GM12892 (cell line): ENCODE results near the gene RAB3A.

ENCODE experiments used
- POLR2A ChIP-seq: IDR thresholded peaks from 2 replicates; pipeline ENCODE4 v1.6.1; 2011; ENCODE audit warnings: low read depth, low read length, control low read depth
- POLR2AphosphoS5 ChIP-seq: IDR thresholded peaks from 2 replicates; pipeline ENCODE4 v1.6.1; 2011; ENCODE audit warnings: low read depth, low read length, control low read depth

DNA sequence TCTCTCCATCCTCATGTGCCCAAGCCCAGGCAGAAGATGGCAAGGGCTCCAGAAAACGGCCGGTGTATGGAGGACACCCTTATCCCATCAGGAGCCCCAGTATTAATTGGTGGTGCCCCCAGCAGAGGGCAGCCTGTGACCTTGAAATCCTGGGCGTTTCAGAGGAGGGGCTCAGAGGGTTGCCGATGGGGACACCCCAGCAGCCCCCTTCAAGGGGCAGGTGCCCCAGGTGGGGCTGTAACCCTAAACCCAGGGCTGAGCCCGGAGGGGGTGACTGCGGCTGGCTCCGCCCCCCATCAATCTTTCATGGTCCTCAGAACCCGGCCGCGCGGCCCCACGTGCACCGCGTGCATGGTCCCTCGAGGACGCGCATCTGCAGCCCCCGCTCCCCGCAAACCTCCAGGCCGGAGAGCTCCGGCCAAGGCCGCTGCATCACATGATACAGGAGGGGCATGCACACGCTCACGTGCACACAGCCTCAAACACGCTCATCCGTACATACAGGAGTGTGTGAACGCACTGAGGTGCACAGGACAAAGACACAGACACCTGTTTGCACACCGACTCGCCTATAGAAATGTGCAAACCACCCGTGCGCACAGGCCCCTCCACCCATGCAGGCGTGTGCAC, 949 bp downstream of the RAB3A start:
- TF ChIP-seq POLR2A (no peak), POLR2AphosphoS5 (no peak)
